Right forelimb (tissue), 1 donor: Measurements from ENCODE around the gene CECR2.

Experiments
- DNase-seq: peaks from one replicate; pipeline ENCODE4 v3.0.0-alpha.2; 2018

The CECR2 gene

GRCh38 chr22:17368554-17369438, 464 bp upstream of the CECR2 start:
- DNase-seq: peak; percentile 81

GRCh38 chr22:17370026-17370765, 936 bp downstream of the CECR2 start:
- DNase-seq: peak; percentile 53

GRCh38 chr22:17370766-17371432, 1.6 kb downstream of the CECR2 start:
- no peak for DNase-seq

GRCh38 chr22:17371448-17371847, 2.2 kb downstream of the CECR2 start:
- no peak for DNase-seq

GRCh38 chr22:17373855-17374254, 4.6 kb downstream of the CECR2 start:
- DNase-seq: no peak

- no peak for DNase-seq
Measured at GRCh38 chr22:17375914-17376614, 6.8 kb downstream of the CECR2 start.

- DNase-seq: no peak
Measured at GRCh38 chr22:17376950-17377349, 7.7 kb downstream of the CECR2 start.

GRCh38 chr22:17379944-17380343, 10.7 kb downstream of the CECR2 start:
- no peak for DNase-seq

- DNase-seq: no peak
Measured at GRCh38 chr22:17380359-17381087, 11.3 kb downstream of the CECR2 start.

- no peak for DNase-seq
Measured at GRCh38 chr22:17381192-17381913, 12.1 kb downstream of the CECR2 start.

- DNase-seq: no peak
Measured at GRCh38 chr22:17384612-17385330, 15.5 kb downstream of the CECR2 start.

GRCh38 chr22:17387356-17387755, 18.1 kb downstream of the CECR2 start:
- no peak for DNase-seq

- DNase-seq: no peak
Measured at GRCh38 chr22:17388235-17388634, 19.0 kb downstream of the CECR2 start.

- DNase-seq: no peak
Measured at GRCh38 chr22:17390087-17390486, 20.8 kb downstream of the CECR2 start.

- DNase-seq: no peak
Measured at GRCh38 chr22:17396516-17396915, 27.3 kb downstream of the CECR2 start.

- DNase-seq: no peak
Measured at GRCh38 chr22:17397756-17398547, 28.7 kb downstream of the CECR2 start.

GRCh38 chr22:17400305-17400704, 31.0 kb downstream of the CECR2 start:
- DNase-seq: no peak

- DNase-seq: no peak
Measured at GRCh38 chr22:17401728-17402127, 32.5 kb downstream of the CECR2 start.

- DNase-seq: no peak
Measured at GRCh38 chr22:17402293-17402692, 33.0 kb downstream of the CECR2 start.

GRCh38 chr22:17403906-17404305, 34.6 kb downstream of the CECR2 start:
- no peak for DNase-seq
